HAP-1 (cell line): ENCODE results near the gene CHAD.
"Not testable (repeated sequence)": the region's sequence is repeated elsewhere in the genome, so short reads cannot be mapped to it uniquely, and the experiment has no call there.

Experiments used
- DNase-seq, 2 experiments: peaks; one replicate each; pipeline ENCODE4 v3.0.0-alpha.2; 2016 to 2020; ENCODE audit warnings: low spot score in 2 of 2
- H3K27me3 ChIP-seq: fragments of 250-450 bp; sonication (Bioruptor Pico); 2 replicates; pipeline ENCODE4 v1.5.1; 2020; ENCODE audit warnings: low read depth, mild to moderate bottlenecking, moderate library complexity
- H3K36me3 ChIP-seq: fragments of 250-450 bp; sonication (Bioruptor Pico); replicated peaks from 2 replicates; pipeline ENCODE4 v1.5.1; 2020; ENCODE audit warnings: mild to moderate bottlenecking
- H3K4me1 ChIP-seq: fragments of 250-450 bp; sonication (Bioruptor Pico); 2 replicates; pipeline ENCODE4 v1.5.1; 2020; ENCODE audit warnings: mild to moderate bottlenecking
- H3K4me3 ChIP-seq: fragments of 250-450 bp; sonication (Bioruptor Pico); 2 replicates; pipeline ENCODE4 v1.5.1; 2020; ENCODE audit warnings: mild to moderate bottlenecking, moderate library complexity
- H3K9me3 ChIP-seq: fragments of 250-450 bp; sonication (Bioruptor Pico); 2 replicates; pipeline ENCODE4 v1.5.1; 2020; ENCODE audit warnings: mild to moderate bottlenecking, moderate library complexity
- in situ Hi-C: fragments of 300-500 bp; cut with MboI; formaldehyde crosslinking; loops from 3 replicates; pipeline ENCODE4 v1.14.3; 2020; ENCODE audit warnings: low sequenced_read_pairs, inconsistent platforms, mixed read lengths

CHAD gene

DNA sequence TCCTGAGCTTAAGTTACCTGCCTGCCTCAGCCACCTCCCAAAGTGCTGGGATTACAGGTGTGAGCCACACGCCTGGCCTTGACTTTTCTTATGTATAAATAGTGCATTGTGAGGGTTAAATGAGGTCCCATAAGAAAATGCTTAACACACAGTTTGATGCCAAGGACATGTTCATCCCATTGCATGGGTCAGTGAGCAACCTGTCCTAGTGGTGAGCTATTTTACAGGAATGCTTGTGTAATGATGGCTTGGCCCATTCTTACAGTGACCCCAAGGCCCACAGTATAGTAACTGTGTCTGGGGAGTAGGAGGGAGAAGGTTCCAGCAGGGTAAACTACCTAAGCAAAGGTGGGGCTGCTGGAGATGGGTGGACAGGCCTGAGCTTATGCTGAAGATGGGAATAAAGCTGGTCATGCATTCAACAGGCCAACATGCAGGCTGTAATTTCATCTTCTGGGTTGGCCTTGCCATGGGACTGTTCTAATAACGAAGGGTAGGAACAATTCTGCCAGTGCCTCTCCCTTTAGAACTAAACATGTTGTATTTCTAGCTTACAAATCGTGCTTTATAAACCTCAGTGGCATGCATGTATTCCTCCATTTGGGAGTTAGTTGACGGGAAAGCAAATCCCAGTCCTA is 36.4 kb downstream of the CHAD start:
- no peak for DNase-seq
- Histone ChIP-seq H3K27me3 (no peaks in the 10 kb centered on the region), H3K4me1 (no peaks in the 10 kb centered on the region; the same call in 1 of the 2 replicates), H3K9me3 (no peaks in the 10 kb centered on the region), H3K4me3 (no peak overlapping the region), H3K36me3 (no peaks in the 10 kb centered on the region)
- in situ Hi-C loops, result no loop called here

DNA sequence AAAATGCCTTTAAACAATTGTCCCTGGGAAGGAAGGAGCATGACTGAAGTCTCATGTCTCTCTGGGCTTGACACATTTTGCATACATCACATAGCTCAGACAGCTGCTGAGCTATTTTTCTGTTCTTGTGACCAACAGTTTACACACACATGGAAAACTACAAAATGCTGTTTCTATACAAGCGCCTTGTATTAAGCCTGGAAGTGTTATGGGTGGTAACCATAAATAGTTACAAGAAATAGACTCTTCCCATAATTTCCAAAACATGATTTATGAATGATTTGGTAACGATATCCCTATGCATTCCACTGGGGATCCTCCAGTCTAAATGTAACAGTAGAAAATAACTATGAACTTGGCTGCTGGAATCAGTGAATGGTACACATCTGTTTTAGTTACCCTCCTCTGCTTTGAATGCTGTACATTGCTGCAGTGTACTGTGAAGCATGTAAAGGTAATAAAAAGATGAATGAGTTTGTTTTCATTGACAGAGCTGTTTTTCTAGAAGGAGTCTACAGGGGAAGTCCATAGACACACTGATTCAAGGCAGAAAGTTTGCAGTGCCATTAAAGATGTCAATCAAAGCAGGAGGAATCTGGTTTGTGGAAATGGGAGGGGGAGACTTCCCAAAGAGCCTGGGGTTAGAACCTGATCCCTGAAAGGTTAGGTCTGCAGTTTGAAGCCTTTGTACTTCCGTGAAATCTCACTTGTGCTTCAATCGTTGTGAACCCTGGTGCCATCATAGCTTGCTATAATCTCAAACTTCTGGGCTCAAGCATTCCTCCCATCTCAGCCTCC is 37.7 kb downstream of the CHAD start:
- no peaks in the 10 kb centered on the region; the same call in 1 of the 2 replicates for H3K4me1 ChIP-seq
- H3K4me3 ChIP-seq, result no peak overlapping the region
- in situ Hi-C loops, result no loop called here
- no peaks in the 10 kb centered on the region for H3K27me3 ChIP-seq
- H3K36me3 ChIP-seq, result no peaks in the 10 kb centered on the region
- peak; percentile 10 to 20 for DNase-seq
- no peaks in the 10 kb centered on the region for H3K9me3 ChIP-seq

DNA sequence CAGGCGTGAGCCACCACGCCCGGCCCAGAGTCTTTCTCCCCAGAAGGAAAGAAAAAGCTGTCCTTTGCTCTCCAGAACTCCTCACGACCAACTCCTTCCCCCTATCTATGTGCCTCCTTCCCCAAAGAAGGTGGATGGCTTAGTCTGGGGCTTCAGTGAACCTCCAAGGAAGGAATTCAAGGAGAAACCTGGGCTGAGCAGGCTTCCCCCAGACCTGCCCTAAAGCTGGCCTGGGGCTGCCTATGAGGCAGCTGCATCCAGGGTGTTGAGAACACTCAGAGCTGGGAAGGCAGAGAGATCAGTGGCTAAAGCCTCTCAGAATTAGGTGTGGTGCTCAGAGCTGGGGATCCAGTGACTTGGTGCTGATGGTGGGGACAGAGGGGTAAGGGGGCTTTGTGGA is 38.9 kb downstream of the CHAD start:
- H3K9me3 ChIP-seq, result no peaks in the 10 kb centered on the region
- H3K27me3 ChIP-seq, result no peaks in the 10 kb centered on the region
- H3K4me1 ChIP-seq, result peaks cover 5% of the 10 kb centered on the region; the same call in 1 of the 2 replicates
- H3K36me3 ChIP-seq, result no peaks in the 10 kb centered on the region
- H3K4me3 ChIP-seq, result no peak overlapping the region
- in situ Hi-C loops, result no loop called here
- DNase-seq, result no peak

DNA sequence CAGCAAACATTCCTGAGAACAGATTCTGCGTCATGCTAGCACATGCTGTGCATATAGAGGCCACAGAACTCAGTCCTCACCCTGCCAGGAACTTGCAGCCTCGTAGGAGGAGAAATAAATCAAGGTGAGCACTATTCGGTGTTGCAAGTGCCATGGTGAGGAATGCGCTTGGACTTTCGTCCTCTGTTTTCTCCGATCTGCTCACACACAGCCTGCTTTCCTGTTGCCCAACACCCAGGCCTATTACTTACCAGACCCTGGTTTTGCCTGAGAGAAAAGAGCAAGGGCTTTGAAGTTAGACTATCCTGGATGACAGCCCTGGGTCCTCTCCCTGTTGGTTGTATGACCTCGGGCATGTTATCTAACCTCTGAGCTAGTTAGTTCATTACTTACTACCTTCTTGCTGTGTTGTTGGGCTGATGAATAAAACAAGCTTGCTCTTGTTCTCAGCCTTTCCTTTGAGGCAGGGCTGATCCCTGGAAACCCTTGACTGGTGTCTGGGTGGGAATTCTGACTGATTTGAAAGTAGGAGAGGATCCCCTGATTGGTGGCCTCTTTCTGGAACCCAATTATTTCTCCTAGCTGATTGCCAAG is 39.8 kb downstream of the CHAD start:
- no peaks in the 10 kb centered on the region for H3K27me3 ChIP-seq
- DNase-seq, result no peak
- H3K4me1 ChIP-seq, result peaks cover 5% of the 10 kb centered on the region; the same call in 1 of the 2 replicates
- H3K4me3 ChIP-seq, result no peak overlapping the region
- H3K9me3 ChIP-seq, result no peaks in the 10 kb centered on the region
- in situ Hi-C loops, result no loop called here
- no peaks in the 10 kb centered on the region for H3K36me3 ChIP-seq

DNA sequence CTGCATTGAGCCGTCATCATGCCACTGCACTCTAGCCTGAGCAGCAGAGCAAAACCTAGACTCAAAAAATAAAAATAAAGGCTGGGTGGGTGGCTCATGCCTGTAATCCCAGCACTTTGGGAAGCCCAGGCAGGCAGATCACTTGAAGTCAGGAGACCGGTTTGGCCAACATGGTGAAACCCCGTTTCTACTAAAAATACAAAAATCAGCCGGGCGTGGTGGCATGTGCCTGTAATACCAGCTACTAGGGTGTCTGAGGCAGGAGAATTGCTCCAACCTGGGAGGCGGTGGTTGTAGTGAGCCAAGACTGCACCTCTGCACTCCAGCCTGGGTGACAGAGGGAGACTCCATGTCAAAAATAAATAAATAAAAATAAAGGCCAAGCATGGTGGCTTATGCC is 40.6 kb downstream of the CHAD start:
- in situ Hi-C loops, result not testable (repeated sequence)

DNA sequence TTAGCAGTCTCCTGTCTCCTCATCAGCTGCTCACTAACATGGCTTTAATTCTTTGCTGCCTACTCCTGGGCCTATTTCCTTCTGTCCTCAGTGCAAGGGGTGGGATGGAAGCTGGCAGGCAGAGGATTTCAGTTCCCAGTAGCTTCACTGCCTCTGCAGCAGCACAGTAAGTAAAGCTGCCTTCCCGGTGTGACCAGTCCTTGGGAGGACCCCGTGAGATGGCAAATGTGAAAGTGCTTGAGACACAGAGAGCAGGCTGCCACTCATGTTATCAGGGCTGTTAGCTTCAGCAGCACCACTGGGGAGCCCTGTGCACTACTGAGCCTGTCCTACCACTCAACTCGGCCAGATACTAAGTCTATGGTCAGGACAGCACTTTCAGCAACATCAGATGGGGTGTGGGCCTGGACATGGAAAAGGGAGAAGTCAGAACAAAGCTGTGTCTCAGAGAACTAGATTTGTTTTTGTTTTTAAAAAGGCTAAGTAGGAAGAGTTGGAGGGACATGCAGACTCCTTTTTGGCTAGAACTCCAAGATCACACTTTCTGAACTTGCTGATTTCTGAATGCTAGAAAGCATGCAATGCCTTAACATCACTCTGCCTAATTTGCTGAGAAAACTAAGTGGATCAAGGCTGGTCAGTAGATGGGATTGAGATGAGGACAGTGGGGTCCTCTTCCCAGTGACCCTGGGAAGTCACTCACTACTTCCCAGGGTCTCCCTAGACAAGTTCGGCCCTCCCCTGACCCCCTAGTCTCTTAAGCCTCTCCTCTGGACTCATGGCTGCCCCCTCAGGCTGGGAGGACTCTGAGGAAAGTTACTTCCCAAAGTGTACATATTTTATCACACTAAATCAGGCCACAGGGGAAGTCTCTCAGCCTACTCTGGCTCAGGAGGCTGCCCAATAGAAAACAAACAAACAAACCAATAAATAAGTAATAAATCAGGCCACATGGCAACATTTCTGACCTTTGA is 41.6 kb downstream of the CHAD start:
- H3K9me3 ChIP-seq, result no peaks in the 10 kb centered on the region
- H3K36me3 ChIP-seq, result no peaks in the 10 kb centered on the region
- H3K27me3 ChIP-seq, result no peaks in the 10 kb centered on the region
- in situ Hi-C loops, result no loop called here
- H3K4me3 ChIP-seq, result peak overlapping the region; percentile 62
- peak; percentile 22 to 74 for DNase-seq
- H3K4me1 ChIP-seq, result peaks cover 5% of the 10 kb centered on the region; the same call in 1 of the 2 replicates

More for the DNA sequence above, 40.6 kb downstream of the CHAD start:
- not testable (repeated sequence) for H3K4me1 ChIP-seq, DNase-seq, H3K36me3 ChIP-seq, H3K9me3 ChIP-seq, H3K27me3 ChIP-seq, H3K4me3 ChIP-seq

DNA sequence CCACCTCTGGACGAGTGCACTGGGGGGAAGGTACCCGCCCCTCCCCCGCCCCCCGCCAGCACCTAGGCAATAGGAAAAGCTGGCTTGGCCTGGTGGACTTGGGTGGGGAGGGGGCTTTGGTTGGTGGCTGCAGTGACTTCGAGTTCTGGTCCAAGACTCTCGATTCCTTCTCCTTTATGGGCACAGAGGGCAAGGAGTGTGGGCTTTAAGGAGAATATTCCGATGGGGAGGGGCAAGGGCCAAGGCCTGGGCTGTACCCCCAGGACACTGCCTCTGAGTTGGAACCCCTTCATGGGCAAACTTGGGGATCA is 42.3 kb downstream of the CHAD start:
- H3K36me3 ChIP-seq, result no peaks in the 10 kb centered on the region
- H3K4me1 ChIP-seq, result peaks cover 10% of the 10 kb centered on the region; the same call in 1 of the 2 replicates
- peak overlapping the region; percentile 62 for H3K4me3 ChIP-seq
- DNase-seq, result no peak
- no peaks in the 10 kb centered on the region for H3K27me3 ChIP-seq
- no peaks in the 10 kb centered on the region for H3K9me3 ChIP-seq
- in situ Hi-C loops, result no loop called here

DNA sequence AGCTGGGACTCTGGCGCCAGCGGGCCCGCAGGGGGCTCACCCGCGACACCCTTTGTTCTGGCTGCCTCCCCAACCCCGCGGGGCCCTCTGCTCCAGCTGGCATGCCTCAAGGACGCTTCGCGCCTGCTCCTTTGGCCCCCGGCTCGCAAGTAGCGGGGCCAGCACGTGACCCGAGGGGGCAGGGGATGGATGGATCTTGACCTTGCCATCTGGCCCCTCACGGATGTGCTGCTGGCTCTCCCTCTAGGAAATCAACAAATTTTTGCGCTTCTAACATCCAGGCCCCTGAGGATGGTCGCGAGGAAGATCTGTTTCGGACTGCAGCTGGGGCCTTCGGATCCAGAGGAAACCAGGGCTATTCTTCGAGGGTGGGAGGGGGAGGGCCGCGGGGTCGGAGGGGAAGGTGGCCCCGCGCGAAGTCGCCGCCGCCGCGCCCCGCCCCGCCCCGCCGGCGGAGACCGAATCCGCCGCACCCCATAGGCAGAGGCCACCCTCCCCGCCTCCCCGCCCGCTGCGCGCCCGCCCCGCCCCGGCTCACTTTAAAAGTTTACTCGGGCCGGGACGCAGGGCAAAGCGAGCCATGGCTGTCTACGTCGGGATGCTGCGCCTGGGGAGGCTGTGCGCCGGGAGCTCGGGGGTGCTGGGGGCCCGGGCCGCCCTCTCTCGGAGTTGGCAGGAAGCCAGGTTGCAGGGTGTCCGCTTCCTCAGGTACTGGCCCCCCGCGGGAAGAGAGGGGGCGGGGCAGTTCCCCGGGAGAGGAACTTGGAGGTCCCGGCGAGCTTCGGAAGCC is 42.8 kb downstream of the CHAD start, which contains the start of gene ACSF2:
Gene ACSF2 (plus strand): TSS at position 537 of the 790 bp plus-strand sequence. CDS start 44 bp downstream, at position 581.
- no peaks in the 10 kb centered on the region for H3K9me3 ChIP-seq
- in situ Hi-C loops, result no loop called here
- no peaks in the 10 kb centered on the region for H3K36me3 ChIP-seq
- peaks cover 11% of the 10 kb centered on the region; the same call in 1 of the 2 replicates for H3K4me1 ChIP-seq
- DNase-seq, result peak; percentile 56 to 84
- H3K4me3 ChIP-seq, result peak within 1 kb of the TSS; percentile 62
- H3K27me3 ChIP-seq, result no peaks in the 10 kb centered on the region

DNA sequence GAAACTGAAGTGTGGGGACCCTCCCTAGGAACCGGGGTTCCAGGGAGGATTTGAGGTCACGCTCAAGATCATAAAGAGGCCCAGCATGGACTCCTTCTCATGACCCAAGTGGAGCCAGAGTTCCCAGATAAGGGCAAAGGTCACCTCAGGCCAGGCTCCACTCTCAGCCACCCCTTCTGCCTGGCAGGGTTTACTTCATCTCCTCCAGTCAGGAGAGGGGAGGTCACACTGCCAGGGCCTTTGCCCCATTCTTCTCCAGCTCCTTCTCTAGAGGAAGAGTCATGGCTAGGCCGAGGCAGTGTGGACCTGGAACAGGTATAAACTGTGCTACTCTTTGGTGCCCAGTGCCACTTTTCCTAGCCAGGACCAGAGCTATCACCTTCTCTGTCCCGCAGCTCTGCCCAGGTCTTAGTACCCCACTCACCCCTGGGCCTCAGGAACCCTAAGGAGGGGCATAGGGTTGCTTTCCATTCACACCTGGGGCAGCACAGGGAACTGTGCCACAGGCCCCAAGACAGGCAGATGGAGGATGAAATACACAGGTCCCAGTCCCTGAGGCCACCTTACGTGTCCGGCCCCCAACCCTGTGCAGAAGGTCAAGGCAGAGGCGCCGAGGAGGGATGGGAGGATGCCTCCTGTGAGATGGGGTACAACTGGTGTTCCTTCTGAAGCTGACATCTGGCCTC is 43.5 kb downstream of the CHAD start:
- peaks cover 11% of the 10 kb centered on the region; the same call in 1 of the 2 replicates for H3K4me1 ChIP-seq
- no peak for DNase-seq
- no peaks in the 10 kb centered on the region for H3K36me3 ChIP-seq
- in situ Hi-C loops, result no loop called here
- H3K4me3 ChIP-seq, result peak overlapping the region; percentile 62
- no peaks in the 10 kb centered on the region for H3K9me3 ChIP-seq
- no peaks in the 10 kb centered on the region for H3K27me3 ChIP-seq

DNA sequence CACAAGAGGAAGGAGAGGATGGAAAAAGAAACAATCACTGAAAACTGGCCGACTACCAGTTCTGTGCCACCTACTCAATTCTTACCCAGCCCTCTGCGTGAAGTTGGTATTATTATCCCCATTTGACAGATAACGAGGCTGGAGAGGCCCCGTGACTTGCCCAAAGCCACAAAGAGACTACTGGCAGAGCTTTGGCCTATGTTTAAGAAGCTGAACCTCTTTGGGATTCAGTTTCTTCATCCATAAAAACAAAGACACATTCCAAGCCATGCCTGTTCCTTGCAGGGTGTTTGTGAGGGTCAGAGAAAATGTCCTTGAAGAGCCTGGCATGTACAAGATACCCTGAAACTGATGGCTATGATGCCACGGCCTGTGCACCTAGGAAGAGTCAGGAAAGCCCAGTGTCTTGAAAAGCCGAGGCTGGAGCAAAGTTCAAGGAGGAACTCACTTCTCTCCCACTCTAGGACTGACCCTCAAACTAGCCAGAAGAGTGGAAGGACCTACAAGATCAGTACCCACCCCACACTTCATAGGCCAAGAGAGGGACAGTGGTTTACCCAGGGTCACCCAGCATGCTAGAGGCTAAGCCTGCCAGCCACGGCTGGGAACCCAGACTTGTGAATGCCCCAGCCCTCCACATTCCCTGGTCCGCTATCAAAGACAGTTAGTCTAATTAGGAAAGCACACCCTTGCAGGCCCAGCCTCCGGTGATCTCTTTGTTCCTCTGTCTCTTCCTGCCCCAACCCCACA is 44.3 kb downstream of the CHAD start:
- no peaks in the 10 kb centered on the region for H3K9me3 ChIP-seq
- no peak overlapping the region for H3K4me3 ChIP-seq
- in situ Hi-C loops, result no loop called here
- H3K4me1 ChIP-seq, result peaks cover 11% of the 10 kb centered on the region; the same call in 1 of the 2 replicates
- H3K36me3 ChIP-seq, result no peaks in the 10 kb centered on the region
- H3K27me3 ChIP-seq, result no peaks in the 10 kb centered on the region
- no peak for DNase-seq

DNA sequence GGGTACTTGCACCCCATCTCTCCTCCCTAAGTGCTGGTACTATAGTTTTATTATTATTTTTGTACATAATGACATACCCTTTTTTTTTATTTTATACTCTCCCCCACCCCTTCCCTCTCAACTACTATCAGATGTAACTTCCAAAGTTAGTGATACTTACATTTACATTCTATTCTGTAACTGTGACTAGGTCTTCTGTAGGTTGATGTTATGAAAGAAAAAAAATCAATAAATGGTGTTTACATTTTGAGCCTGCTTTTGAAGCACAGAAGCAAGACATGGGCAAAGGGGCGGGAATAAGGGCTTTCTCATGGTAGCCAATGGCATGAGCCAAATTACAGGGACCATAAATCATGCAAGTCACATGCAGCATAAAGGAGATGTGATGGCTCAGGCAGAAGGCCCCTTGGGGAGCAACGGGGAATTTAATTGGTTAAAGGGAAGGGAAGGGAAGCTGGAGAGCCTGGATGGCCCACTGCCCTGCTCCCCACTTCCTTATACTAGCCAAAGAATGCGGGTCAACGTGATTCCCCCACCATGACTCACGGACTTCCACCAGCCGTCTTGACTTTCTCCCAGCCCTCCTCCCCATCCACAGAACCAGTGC is 45.0 kb downstream of the CHAD start:
- peaks cover 11% of the 10 kb centered on the region; the same call in 1 of the 2 replicates for H3K4me1 ChIP-seq
- no peaks in the 10 kb centered on the region for H3K9me3 ChIP-seq
- in situ Hi-C loops, result no loop called here
- H3K27me3 ChIP-seq, result no peaks in the 10 kb centered on the region
- H3K4me3 ChIP-seq, result no peak overlapping the region
- no peaks in the 10 kb centered on the region for H3K36me3 ChIP-seq
- peak; percentile 15 to 40 for DNase-seq
